Measurements from ENCODE around the gene DUSP1. TPM values are rescaled to one million over a fixed set of nuclear protein-coding genes. Genes with fewer than 3 reads are reported as not detected.

The DUSP1 gene
- total and polyA plus RNA-seq, 10 of the 15 experiments (the other 5 are each of a cell fraction or from before 2014, with no cell fraction given): 1.4 to 6.2 (median 3.9) TPM

GRCh38 chr5:172802567-172803176 lies 31.7 kb upstream of the DUSP1 start:
- no TSS peak for BruUV-seq (replicated peaks)

More at GRCh38 chr5:172802567-172803176, 31.7 kb upstream of the DUSP1 start:
- Histone ChIP-seq H3K4me2 (ENCODE audit: control insufficient read depth, insufficient read depth) (no peak overlapping the region), H3K36me3 (ENCODE audit: control insufficient read depth in 2 of 2, insufficient read depth in 2 of 2, low read length in 1 of 2) (no peaks in the 10 kb centered on the region), H3K79me2 (ENCODE audit: control insufficient read depth, insufficient read depth, low read length) (no peaks in the 10 kb centered on the region), H3K4me3 (no peak overlapping the region), H3K27me3 (replicated peaks in 1 of 2; ENCODE audit: control insufficient read depth in 2 of 2, insufficient read depth in 2 of 2, low read length in 1 of 2) (no peaks in the 10 kb centered on the region), H3K4me1 (ENCODE audit: control insufficient read depth, insufficient read depth, low read length) (peaks cover 11% of the 10 kb centered on the region), H3K27ac (ENCODE audit: control insufficient read depth, insufficient read depth) (no peak overlapping the region), H4K20me1 (ENCODE audit: control insufficient read depth, insufficient read depth) (no peaks in the 10 kb centered on the region), H3K9me3 (replicated peaks; ENCODE audit: control insufficient read depth, insufficient read depth, low read length) (no peaks in the 10 kb centered on the region), H3K9ac (ENCODE audit: control insufficient read depth, insufficient read depth, low read length) (no peak overlapping the region), H2AFZ (ENCODE audit: control insufficient read depth, low read depth, low read length) (no peak overlapping the region)
- FAIRE-seq: no peak
- TF ChIP-seq HCFC1 (IDR thresholded peaks at IDR 0.05; ENCODE audit: low read length): no peak
- TF ChIP-seq BCLAF1 (IDR thresholded peaks at IDR 0.05): no peak
- no peak for TF ChIP-seq NFYB (IDR thresholded peaks at IDR 0.05; ENCODE audit: insufficient read depth, low read depth, low read length)
- TF ChIP-seq SMC3 (IDR thresholded peaks at IDR 0.05; ENCODE audit: borderline replicate concordance, low read length): no peak
- SMC1A ChIA-PET (ENCODE audit: uncharacterized antibody, unreplicated experiment): no interaction called here
- RAD21 ChIA-PET (ENCODE audit: unreplicated experiment): no interaction called here
- 93% methylated on average over 4 of the region's 4 CpGs for WGBS (ENCODE audit: insufficient coverage, insufficient replicate concordance, low lambda C conversion rate, missing lambda C conversion rate)
- POLR2A ChIA-PET: no interaction called here
- in situ Hi-C loops (cut with MboI): no loop called here
- intact Hi-C loops (cut with micrococcal nuclease; ENCODE audit: unreplicated experiment): no loop called here
- ATAC-seq: no peak
- DNase-seq (ENCODE audit: low read depth, low spot score): no peak
- CTCF ChIA-PET: interaction anchor here (1.2 kb wide), 1 partner anchor 31 kb away, joined by 3 read pairs; no protein-coding TSS in a partner anchor

Data from GM12878 (cell line).